Activated T-cell treated with anti-CD3 and anti-CD28 coated beads, Interleukin-2, amount 50 U/mL, for 72 hours (primary cell): ENCODE measurements around the gene ATRIP. TPM values are rescaled to one million over a fixed set of nuclear protein-coding genes. Genes with fewer than 3 reads are reported as not detected.

ENCODE experiments used
- ATAC-seq, 2 donors: fragments of 150-1000 bp; cut with Tn5 transposase; replicated peaks in 1 of 2; 2 replicates each; pipeline ENCODE4 v1.10.0; 2021; ENCODE audit warnings: moderate library complexity in 2 of 2, mild to moderate bottlenecking in 1 of 2
- DNase-seq, 2 donors: peaks; one replicate each; pipeline ENCODE4 v3.0.0; 2021 to 2022; ENCODE audit warnings: mixed read lengths in 1 of 2
- H3K27ac Mint-ChIP-seq: one replicate; pipeline ENCODE4 v1.8.0; 2022; ENCODE audit warnings: mild to moderate bottlenecking, moderate library complexity, mixed read lengths
- H3K27me3 Mint-ChIP-seq: one replicate; pipeline ENCODE4 v1.8.0; 2022; ENCODE audit warnings: low read depth, mixed read lengths
- H3K36me3 Mint-ChIP-seq, 2 donors: one replicate each; pipeline ENCODE4 v1.8.0; 2022; ENCODE audit warnings: mixed read lengths in 2 of 2, mild to moderate bottlenecking in 1 of 2; ENCODE audit not compliant: insufficient read depth in 2 of 2
- H3K4me1 Mint-ChIP-seq: one replicate; pipeline ENCODE4 v1.8.0; 2022; ENCODE audit warnings: low read depth, mixed read lengths
- H3K4me3 Mint-ChIP-seq, 2 donors: one replicate each; pipeline ENCODE4 v1.8.0; 2022; ENCODE audit warnings: mild to moderate bottlenecking in 2 of 2, mixed read lengths in 2 of 2, moderate library complexity in 2 of 2
- H3K9me3 Mint-ChIP-seq, 2 donors: one replicate each; pipeline ENCODE4 v1.8.0; 2022; ENCODE audit warnings: mixed read lengths in 2 of 2
- total RNA-seq, 2 donors: library from RNA; stranded (reverse); gene quantifications; one replicate each; pipeline ENCODE4 v1.2.3, GENCODE V29; 2022

ATRIP gene
- total RNA-seq, 2 donors from 2014 or later: 15.6 to 19.9 TPM

GRCh38 chr3:48431224-48432029, 15.1 kb upstream of the ATRIP start:
- Mint-ChIP-seq H3K9me3 (no peaks in the 10 kb centered on the region), H3K27me3 (peaks cover 19% of the 10 kb centered on the region), H3K36me3 (peaks cover 0 to 2% of the 10 kb centered on the region in 2 donors), H3K4me1 (no peaks in the 10 kb centered on the region), H3K4me3 (peak overlapping the region in 1 of 2 donors; percentile 25), H3K27ac (no peak overlapping the region)
- no peak for DNase-seq
- ATAC-seq: no peak

- H3K36me3 Mint-ChIP-seq: peaks cover 0 to 2% of the 10 kb centered on the region in 2 donors
- DNase-seq: no peak
- peaks cover 8% of the 10 kb centered on the region for H3K27me3 Mint-ChIP-seq
- H3K9me3 Mint-ChIP-seq: no peaks in the 10 kb centered on the region
- ATAC-seq: no peak
- H3K4me3 Mint-ChIP-seq: no peak overlapping the region
- H3K4me1 Mint-ChIP-seq: peaks cover 2% of the 10 kb centered on the region
- no peak overlapping the region for H3K27ac Mint-ChIP-seq
Observed at GRCh38 chr3:48432411-48433371, 13.8 kb upstream of the ATRIP start.

GRCh38 chr3:48433472-48434118, 12.9 kb upstream of the ATRIP start:
- Mint-ChIP-seq H3K36me3 (peaks cover 0 to 2% of the 10 kb centered on the region in 2 donors), H3K4me1 (peaks cover 11% of the 10 kb centered on the region), H3K27ac (no peak overlapping the region), H3K4me3 (no peak overlapping the region), H3K9me3 (no peaks in the 10 kb centered on the region), H3K27me3 (no peaks in the 10 kb centered on the region)
- ATAC-seq (no peak), DNase-seq (no peak)

- Mint-ChIP-seq H3K36me3 (peaks cover under 1 to 2% of the 10 kb centered on the region in 2 donors), H3K4me3 (no peak overlapping the region), H3K9me3 (no peaks in the 10 kb centered on the region), H3K27ac (no peak overlapping the region), H3K27me3 (no peaks in the 10 kb centered on the region), H3K4me1 (peaks cover 19% of the 10 kb centered on the region)
- ATAC-seq (no peak), DNase-seq (peak in 1 of 2 donors; percentile 12)
Observed at GRCh38 chr3:48434591-48435222, 11.8 kb upstream of the ATRIP start.

- H3K27ac Mint-ChIP-seq: no peak overlapping the region
- H3K9me3 Mint-ChIP-seq: no peaks in the 10 kb centered on the region
- H3K4me1 Mint-ChIP-seq: peaks cover 23% of the 10 kb centered on the region
- H3K36me3 Mint-ChIP-seq: peaks cover 4 to 5% of the 10 kb centered on the region in 2 donors
- DNase-seq (no peak), ATAC-seq (no peak)
- H3K27me3 Mint-ChIP-seq: no peaks in the 10 kb centered on the region
- no peak overlapping the region for H3K4me3 Mint-ChIP-seq
Observed at GRCh38 chr3:48435223-48435595, 11.3 kb upstream of the ATRIP start.

GRCh38 chr3:48435774-48436476, 10.6 kb upstream of the ATRIP start:
- H3K27me3 Mint-ChIP-seq: no peaks in the 10 kb centered on the region
- peaks cover 4 to 5% of the 10 kb centered on the region in 2 donors for H3K36me3 Mint-ChIP-seq
- no peak overlapping the region for H3K27ac Mint-ChIP-seq
- peak; percentile 25 to 37 for ATAC-seq
- DNase-seq: peak; percentile 84 to 87
- no peak overlapping the region for H3K4me3 Mint-ChIP-seq
- H3K9me3 Mint-ChIP-seq: no peaks in the 10 kb centered on the region
- H3K4me1 Mint-ChIP-seq: peaks cover 23% of the 10 kb centered on the region

GRCh38 chr3:48436477-48436787, 10.1 kb upstream of the ATRIP start:
- Mint-ChIP-seq H3K27ac (no peak overlapping the region), H3K4me1 (peaks cover 25% of the 10 kb centered on the region), H3K4me3 (no peak overlapping the region), H3K9me3 (no peaks in the 10 kb centered on the region), H3K36me3 (peaks cover 4 to 7% of the 10 kb centered on the region in 2 donors), H3K27me3 (no peaks in the 10 kb centered on the region)
- ATAC-seq (no peak), DNase-seq (no peak)

- Mint-ChIP-seq H3K4me3 (no peak overlapping the region), H3K9me3 (no peaks in the 10 kb centered on the region), H3K27ac (no peak overlapping the region), H3K4me1 (peaks cover 29% of the 10 kb centered on the region), H3K36me3 (peaks cover 4 to 6% of the 10 kb centered on the region in 2 donors), H3K27me3 (no peaks in the 10 kb centered on the region)
- ATAC-seq (no peak), DNase-seq (no peak)
Observed at GRCh38 chr3:48436855-48437254, 9.7 kb upstream of the ATRIP start.

GRCh38 chr3:48437812-48438211, 8.7 kb upstream of the ATRIP start:
- Mint-ChIP-seq H3K9me3 (no peaks in the 10 kb centered on the region), H3K36me3 (peaks cover 4 to 6% of the 10 kb centered on the region in 2 donors), H3K4me3 (no peak overlapping the region), H3K27me3 (no peaks in the 10 kb centered on the region), H3K4me1 (peaks cover 36% of the 10 kb centered on the region), H3K27ac (peak overlapping the region; percentile 58)
- DNase-seq (no peak), ATAC-seq (no peak)

GRCh38 chr3:48439820-48440589, 6.5 kb upstream of the ATRIP start, which contains the start of the genes CCDC51 and TMA7:
Gene CCDC51 (minus strand): TSS chr3:48440119. CDS start chr3:48435128, 4,991 bp downstream.
Gene TMA7 (plus strand): TSS chr3:48440257. CDS start chr3:48440297, 40 bp downstream.
- no peaks in the 10 kb centered on the region for H3K9me3 Mint-ChIP-seq
- no peaks in the 10 kb centered on the region for H3K27me3 Mint-ChIP-seq
- ATAC-seq (peak; percentile 97), DNase-seq (peak; percentile 99)
- peaks cover 7 to 13% of the 10 kb centered on the region in 2 donors for H3K36me3 Mint-ChIP-seq
- peak within 1 kb of the TSS; percentile 91 to 92 for H3K4me3 Mint-ChIP-seq
- H3K4me1 Mint-ChIP-seq: peaks cover 47% of the 10 kb centered on the region
- H3K27ac Mint-ChIP-seq: peak within 1 kb of the TSS; percentile 89

GRCh38 chr3:48440590-48440958, 6.0 kb upstream of the ATRIP start:
- ATAC-seq: peak in 1 of 2 donors; percentile 0
- peak overlapping the region; percentile 89 for H3K27ac Mint-ChIP-seq
- H3K9me3 Mint-ChIP-seq: no peaks in the 10 kb centered on the region
- peaks cover 51% of the 10 kb centered on the region for H3K4me1 Mint-ChIP-seq
- H3K36me3 Mint-ChIP-seq: peaks cover 7 to 13% of the 10 kb centered on the region in 2 donors
- H3K4me3 Mint-ChIP-seq: peak overlapping the region; percentile 91 to 92
- peak in 1 of 2 donors; percentile 20 for DNase-seq
- no peaks in the 10 kb centered on the region for H3K27me3 Mint-ChIP-seq
